ENCODE measurements around the gene MTHFD2L.

DNA sequence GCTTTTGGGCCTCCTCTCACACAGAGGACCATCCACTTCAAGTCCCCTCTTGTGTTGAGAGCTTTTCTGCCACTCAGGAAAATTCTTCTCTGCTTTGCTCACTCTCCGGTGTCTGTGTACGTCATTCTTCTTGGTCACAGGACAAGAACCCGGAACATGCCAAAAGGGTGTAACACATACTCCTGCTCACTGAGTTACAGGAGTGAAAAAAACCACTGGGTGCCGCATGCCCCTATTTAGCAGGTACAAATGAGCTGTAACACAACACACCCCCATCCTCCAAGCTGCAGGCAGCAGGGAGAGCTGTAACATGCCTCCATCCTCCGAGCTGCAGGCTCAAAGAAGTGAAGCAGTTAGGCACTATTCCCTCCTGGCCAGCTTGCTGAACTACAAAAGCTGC is 45.9 kb upstream of the MTHFD2L start:
- TF ChIP-seq, protein P1, sequence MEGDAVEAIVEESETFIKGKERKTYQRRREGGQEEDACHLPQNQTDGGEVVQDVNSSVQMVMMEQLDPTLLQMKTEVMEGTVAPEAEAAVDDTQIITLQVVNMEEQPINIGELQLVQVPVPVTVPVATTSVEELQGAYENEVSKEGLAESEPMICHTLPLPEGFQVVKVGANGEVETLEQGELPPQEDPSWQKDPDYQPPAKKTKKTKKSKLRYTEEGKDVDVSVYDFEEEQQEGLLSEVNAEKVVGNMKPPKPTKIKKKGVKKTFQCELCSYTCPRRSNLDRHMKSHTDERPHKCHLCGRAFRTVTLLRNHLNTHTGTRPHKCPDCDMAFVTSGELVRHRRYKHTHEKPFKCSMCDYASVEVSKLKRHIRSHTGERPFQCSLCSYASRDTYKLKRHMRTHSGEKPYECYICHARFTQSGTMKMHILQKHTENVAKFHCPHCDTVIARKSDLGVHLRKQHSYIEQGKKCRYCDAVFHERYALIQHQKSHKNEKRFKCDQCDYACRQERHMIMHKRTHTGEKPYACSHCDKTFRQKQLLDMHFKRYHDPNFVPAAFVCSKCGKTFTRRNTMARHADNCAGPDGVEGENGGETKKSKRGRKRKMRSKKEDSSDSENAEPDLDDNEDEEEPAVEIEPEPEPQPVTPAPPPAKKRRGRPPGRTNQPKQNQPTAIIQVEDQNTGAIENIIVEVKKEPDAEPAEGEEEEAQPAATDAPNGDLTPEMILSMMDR (IDR thresholded peaks at IDR 0.05) = no peak
- TF ChIP-seq POLR2AphosphoS5 (IDR thresholded peaks at IDR 0.05; ENCODE audit: insufficient read depth in 1 of 2, low read depth in 1 of 2) = peak in 1 of 2 donors; percentile 53
